Left renal cortex interstitium (tissue), 4 donors: Measurements from ENCODE around the gene PRICKLE1. TPM values are rescaled to one million over a fixed set of nuclear protein-coding genes. Genes with fewer than 3 reads are reported as not detected.

Experiments
- DNase-seq, 4 donors: peaks; one replicate each; pipeline ENCODE4 v3.0.0-alpha.2; 2013; ENCODE audit warnings: low read depth in 4 of 4, low spot score in 2 of 4, missing footprints in 1 of 4
- polyA plus RNA-seq, 4 donors: library from polyadenylated mRNA; unstranded; fragments of 120-200 nt; gene quantifications; one replicate each; pipeline ENCODE4 v1.2.1, GENCODE V29; 2013; ENCODE audit not compliant: insufficient read length in 4 of 4

The PRICKLE1 gene
- polyA plus RNA-seq, 4 donors, result 47.8 to 58.0 (median 52.4) TPM

DNA sequence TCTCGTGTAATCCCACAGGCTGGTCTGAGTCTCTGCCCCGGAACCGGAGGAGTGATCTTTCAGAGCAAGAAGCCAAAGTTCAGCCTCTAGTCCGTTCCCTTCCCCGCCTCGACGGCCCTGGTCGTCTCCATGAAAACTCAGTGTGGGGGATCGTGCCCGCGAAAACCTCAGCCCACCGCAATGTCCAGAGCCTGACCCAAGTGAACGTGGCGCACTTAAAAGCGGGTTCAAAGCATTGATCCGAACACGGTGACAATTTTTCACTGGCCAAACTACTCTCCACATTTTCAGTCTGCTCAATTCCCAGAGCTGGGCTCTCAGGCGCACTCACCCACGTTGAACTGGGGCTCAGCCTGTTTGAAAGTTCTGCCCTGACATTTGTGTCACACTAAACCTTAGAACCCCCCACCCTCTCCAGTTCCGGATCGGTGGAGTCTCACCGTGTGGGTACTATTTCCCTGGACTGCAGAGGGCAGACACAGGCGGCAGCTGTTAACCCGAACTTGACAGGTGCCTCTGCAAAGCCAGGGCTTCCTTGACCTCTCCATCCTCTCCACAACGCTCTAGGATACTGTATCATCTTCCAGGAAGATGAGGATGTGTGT is 886 bp upstream of the PRICKLE1 start:
- DNase-seq, result no peak

DNA sequence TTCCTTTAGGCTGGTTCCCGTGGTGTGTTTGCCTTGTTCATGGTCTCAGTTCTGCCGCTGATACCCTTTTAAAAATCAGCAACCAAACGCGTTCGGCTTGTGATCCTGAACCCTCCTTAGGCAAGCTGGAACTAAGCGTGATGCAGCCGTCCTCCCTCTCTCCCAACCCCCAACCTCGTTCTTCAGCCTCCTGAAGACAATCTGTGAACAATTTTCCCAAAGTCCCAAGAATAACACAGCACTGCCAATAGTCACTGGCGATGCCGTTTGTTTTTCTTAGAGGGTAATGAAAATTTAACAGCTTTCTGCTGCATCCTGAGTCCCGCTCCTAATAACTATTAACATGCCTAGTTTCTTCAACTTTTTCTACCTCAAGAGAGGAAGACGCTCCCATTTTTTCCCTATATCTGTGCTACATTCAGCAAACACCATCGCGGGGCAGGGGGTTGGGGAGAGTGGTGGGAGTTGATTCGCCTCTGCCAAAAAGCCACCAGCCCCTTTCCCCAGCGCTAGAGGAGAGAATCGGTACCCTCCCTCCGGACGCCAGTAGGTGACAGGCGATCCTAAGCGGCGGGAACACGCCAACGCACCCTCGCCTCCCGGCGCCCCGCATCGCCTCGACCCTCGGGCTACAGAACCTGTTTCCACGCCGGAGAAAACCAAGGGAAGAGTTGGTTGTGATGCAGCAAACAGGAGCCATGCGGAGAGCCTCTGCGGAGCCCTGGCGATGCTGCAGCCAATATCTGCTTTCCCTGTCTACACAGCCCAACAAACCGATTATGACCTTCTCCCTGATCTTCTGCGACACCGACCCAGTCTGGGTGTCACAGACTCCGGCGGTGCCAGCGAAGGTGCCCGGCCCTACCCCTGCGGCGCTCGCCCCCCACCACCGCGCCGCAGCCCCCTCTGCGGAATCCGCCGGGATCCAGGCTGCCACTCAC is 752 bp downstream of the PRICKLE1 start:
- DNase-seq, result no peak

DNA sequence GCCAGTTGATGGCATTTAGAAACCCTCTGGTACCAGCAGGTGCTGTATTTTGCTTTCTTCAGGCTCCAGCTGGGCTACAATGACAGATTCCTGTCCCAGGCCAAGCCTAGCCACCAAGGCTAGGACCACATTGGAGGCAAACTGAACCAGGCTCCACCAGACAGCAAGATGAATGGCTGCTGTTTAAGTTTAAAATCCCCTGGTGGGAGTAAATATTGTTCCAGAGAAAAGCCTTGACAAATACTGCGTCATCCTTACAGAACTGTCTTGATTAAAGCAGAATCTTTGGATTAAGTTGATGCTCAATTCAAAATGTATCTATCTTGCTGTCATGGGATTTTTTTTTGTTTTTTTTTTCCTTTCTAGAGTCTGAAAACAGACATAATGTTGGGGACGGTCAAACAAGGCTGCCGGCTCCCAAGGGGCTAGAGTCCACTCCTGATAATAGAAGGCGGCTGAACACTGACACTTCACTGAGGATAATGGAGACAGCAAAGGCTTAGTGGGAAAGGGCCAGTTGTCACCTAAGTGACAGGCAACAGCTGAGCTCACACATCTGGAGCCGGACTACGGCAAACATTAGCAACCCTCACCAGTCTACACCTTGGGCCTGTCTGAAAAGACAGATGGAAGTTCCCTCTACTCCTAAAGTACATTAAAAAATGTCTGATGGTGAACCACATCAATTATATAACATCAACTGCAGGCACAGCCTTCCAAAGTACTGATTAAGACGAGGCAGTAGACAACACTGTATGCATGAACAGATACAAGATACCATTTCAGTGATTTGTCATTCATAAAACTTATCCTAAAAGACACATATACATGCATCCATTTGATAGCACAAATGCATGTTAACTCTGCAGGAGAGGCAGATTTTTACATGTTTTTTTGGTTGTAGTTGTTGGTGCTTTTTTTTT is 1.7 kb downstream of the PRICKLE1 start:
- DNase-seq, result no peak

DNA sequence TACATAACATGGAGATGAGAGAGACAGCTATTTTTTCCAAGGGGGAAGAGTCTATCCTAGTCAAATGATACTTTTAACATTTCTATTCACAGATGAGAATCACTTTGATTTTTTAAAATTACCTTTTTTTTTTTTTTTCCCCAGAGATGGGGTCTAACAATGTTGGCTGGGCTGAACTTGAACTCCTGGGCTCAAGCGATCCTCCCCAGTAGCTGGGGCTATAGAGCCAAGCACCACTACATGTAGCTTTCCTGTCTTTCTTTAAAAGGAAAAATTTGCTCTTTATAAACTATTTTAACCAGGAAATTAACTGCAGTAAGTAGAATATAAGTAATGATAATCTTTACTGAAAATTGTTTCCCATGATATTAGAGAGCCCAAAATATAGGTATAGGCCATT is 3.3 kb downstream of the PRICKLE1 start:
- DNase-seq, result no peak

DNA sequence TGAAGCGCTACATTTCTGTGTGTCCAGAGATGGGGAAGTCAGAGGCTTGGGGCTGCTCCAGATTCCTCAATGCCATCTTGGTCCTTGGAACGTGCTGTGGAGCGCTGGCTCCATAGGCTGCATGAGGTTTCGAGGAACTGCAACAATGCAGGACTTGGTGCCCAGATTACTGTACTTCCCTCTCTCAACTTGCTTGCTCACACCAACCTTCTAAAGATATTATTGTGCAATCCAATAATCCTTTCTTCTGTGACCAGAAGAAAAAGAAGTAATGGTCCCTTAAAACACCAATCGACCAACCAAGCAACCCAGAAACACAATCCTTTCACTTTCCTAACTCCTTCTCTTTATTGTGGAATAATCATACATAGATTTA is 3.7 kb downstream of the PRICKLE1 start:
- no peak for DNase-seq

DNA sequence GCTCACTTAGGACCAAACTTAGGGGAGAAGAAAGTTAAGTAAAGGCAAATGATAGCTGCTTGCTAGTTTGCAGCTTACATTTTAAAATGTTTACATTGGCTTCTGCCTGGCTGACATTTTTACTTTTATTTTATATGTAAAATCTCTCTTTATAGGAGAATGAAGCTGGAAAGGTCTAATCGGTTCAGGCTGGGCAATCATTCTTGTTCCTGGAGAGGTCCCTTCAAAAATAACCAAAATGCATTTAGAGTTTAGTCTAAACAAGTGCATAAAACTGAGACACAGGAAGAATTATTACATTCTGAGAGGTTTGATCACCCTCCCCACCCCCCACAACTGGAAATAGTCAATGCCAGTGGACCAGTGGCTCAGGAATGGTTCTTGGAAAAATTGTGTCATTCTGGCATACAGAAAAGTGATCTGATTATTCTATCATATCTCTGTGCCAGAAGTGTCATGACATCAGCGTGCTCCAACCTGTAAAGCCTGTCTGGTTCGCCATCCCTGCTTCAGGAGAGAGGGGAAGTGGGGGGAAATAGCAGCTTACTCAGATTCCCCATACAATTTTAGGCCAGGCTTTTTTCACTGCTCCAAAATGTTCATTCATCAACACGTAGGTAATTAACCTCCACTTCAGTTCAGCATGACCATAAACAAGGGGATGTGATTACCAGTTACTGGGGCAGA is 4.2 kb downstream of the PRICKLE1 start:
- no peak for DNase-seq

DNA sequence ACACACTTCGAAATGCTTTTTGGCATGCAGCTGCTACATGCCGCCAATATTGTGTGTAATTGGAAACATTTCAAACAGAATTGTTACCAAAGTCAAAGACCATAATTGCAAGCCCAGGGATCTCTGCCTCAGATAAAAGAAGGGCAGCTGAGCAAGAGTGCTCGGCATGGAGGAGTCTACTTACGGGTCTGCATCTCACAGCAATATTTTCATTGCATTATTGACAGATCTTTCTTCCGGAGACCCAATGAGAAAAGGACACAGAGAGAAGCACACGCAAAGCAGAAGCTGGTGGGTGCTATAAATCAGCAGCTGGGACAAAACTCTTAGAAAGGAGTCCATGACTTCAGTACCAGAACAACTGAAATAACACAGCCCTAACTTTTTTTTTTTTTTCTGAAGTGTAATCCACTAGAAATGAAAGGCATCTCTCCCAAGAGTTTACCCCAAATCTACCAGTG is 4.9 kb downstream of the PRICKLE1 start:
- DNase-seq, result no peak

DNA sequence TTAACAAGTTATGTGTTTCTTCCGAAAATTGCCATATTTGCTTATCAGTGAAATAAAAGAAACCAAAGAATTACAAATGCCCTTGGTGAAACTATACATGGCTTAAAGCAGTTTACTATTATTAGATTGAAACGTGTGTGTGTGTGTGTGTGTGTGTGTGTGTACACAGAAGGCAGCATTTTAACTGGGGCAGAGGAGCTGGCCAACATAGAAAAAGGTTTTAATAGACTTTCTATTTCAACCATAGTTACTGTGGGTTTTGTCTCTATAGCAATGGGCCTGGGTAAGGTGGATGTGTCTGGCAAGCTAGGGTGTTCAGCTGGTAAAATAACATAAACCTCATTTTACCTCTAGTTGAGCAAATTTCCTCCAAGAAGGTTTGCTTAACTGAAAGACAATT is 6.5 kb downstream of the PRICKLE1 start:
- DNase-seq, result no peak

DNA sequence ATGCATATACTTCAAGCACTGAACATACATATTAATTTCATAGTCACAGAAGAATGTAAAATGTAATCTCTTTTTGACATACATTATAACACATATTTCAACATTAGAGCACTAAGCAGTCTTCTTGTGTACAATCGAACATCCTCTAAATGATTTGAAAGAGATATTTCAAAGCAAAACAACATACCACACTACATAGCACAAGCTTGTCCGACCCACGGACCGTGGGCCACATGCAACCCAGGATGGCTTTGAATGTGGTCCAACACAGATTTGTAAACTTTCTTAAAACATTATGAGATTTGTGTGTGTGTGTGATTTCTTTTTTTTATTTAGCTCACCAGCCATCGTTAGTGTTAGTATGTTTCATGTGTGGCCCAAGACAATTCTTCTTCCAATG is 7.0 kb downstream of the PRICKLE1 start:
- DNase-seq, result no peak

DNA sequence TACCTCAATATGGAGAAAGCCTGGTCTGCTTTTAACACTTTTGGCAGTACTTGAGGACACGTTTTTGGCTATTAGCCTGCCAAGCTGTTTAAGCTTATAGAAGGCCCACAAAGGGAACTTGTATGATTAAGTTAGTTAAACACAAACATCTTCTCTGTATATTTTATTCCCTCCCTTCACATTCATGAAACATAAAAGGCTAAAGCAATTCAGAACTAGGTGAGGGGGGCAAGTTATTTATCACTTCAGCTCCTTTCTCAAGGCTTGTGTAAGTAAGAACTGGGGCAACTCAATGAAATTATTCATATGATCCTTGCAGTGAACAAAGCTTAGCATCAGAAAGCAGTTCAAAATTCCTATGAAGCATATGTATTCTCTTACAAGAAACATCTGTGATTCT is 7.5 kb downstream of the PRICKLE1 start:
- no peak for DNase-seq

DNA sequence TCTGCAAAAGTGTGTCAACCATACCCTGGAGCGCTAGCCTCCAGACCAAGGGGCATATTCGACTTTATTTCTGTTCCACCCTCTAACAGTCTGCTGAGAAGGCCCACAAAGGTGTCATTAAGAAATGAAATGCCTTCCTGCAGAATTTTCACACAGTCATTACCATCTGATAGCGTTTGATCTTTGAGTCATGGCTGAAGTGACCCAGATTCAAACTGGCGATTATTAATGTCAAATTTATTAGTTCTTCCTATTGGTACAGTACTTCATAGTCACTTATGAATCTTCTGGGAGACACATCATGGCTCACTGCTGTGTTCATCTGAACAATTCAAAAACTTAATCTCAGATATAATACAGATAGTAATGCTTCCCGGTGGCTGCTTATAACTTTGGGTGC is 13.2 kb downstream of the PRICKLE1 start:
- no peak for DNase-seq

DNA sequence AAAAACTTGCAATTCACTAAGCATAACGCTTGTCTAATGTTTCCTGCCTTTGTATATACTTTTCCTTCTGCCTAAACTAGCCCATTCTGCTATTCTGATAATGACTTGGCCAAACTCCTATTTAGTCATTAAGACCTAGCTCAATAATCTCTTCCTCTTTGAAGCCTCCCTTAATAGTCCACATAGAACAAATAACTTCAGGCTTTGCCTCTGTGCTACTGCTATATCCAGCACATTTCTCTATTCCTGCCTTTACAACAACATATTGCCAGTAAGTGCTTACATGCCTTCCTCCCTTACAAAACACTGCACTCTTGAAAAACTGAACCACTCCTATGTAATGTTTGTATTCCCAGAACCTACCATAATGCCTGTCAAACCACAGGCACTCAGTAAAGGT is 13.8 kb downstream of the PRICKLE1 start:
- DNase-seq, result no peak

DNA sequence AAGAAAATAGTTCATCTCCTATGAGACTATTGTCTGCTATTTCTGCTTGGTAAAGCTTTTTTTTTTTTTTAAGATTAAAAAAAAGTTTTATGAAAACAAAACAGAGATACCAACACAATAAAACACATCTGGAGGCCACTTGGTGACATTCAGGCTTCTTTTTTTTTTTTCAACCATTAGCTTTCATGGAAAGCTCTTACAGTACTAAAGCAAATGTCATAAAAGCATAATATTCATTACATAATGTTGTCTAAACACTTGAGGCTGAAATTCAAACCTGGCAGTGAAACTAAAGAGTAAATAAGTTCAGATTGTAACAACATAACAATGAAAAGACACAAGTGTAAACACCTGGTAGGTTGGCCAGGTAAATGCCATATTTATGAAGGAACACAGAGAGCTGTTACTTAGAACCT is 14.7 kb downstream of the PRICKLE1 start:
- no peak for DNase-seq

DNA sequence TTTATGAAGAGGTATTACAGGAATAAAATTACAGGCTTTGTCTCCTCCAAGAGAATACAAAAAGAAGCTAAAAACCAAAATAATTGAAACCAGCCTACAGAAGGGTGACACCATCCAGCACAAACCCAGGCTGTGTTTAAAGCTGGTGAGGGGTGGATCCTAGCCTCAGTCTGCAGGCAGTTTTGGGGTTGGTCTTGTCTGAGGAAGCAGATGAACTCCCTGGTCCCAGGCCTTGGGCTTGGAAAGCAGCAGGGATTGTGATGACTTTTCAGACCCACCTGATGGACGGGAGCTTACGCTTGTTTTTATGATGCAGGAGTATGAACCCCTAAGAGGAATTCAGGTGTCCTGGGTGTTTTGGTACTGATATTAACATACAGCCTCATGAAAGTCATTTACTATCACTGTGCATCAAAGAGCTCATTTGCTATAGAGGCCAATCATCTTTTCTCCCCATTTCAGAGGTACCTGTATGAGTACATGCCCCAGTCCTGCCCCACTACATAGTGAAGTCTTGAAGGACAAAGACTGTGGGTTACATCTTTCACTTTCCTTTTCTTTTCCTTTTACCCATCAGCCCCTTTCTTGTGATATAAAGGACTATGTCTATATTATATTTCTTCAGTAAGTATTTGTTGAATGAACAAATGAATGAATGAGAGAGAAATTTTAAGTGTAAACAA is 18.1 kb downstream of the PRICKLE1 start:
- DNase-seq, result no peak

DNA sequence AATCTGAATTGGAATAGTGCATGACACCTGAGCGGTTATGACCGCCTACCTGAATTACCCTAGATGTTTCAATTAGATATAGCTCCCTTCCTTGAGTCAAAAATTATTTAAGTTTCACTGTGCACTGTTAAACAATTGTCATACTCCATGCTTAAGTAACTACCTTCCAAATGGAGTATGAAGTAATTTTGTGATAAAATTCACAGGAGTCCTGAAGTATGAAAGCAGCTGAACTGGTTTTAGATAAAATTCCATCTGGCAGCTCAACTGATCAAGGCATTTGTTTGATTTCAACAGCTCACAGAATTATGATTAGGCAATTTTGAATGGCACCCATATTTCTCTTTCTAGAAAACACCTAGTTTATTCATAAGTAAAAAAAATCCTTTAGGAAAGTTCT is 19.5 kb downstream of the PRICKLE1 start:
- DNase-seq, result no peak

DNA sequence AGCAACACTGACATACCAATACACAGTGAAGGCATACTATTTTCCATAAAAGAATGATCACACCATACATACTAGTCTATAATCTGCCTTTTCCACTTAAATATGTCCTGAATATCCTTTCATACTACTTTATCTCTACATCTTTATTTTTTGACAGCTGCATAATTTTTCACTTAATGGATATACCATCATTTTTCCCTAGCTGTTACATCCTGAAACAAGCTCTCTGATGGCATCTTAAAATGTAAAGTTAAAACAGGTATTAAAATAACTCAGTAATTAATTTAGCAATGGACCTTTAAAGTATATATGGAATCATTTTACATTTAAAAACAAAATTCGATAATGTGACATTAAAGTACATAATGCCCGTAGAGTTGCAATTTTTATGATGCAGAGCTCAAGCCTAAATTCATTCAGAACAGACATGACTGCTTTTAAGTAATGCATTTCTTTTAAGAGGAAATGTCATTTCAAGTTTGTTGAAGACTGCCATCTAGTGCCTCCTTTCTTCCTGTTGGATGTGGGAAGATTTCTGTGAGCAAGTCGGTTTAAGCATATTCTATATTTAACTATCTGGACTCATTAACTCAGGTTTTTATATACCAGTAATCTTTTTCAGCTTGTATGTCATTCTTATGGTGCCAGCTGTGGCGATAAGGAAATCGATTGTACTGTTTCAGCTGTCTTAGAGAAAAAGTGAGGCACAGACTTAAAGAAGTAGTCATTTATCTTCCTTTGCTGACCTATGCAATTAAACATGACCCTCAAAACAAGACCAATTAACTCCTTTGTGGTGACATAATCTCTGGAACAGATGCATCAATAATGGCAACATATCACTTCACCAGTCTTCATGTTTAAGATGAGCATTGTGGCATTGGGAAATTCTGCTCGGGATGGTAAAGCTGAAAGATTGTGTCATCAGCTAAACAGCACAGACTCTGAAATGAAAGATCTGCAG is 20.3 kb downstream of the PRICKLE1 start:
- DNase-seq, result no peak

DNA sequence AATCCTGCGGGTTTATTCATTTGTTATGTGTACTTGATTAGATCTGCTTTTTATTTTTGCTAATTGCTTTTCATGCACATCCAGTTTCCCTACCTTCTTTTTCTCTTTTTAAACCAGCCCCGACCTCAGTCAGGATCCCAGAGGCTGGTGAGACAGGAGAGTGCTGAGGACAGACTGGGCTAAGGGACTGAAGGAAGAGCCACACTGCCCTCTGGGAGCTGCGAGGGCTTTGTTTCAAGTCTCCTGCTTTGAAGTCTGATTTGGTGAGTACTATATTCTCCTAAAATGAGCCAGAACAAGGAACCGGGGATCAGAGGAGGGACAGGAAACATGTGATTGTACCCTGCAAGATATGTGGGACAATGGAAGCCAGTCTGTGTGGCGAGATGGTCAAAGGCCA is 23.9 kb downstream of the PRICKLE1 start:
- no peak for DNase-seq

DNA sequence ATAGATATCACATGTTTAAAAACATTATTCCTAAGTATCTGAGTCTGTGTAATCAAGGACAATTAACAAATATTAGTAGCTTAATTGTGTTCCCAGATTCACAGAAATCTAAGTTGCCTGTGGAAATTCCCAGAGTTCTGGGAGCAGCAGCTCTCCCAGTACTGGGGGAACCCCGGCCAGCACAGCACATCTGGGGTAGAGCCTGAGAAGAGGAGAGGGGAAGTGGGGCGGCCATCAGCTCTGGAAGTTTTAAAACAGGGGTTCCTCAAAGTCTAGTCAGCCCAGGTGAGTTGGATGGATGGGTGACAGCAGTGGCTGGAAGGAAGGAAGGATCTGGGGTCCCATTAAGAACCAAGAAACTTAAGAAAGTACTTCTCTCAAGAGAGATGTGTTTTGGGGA is 24.6 kb downstream of the PRICKLE1 start:
- DNase-seq, result no peak

DNA sequence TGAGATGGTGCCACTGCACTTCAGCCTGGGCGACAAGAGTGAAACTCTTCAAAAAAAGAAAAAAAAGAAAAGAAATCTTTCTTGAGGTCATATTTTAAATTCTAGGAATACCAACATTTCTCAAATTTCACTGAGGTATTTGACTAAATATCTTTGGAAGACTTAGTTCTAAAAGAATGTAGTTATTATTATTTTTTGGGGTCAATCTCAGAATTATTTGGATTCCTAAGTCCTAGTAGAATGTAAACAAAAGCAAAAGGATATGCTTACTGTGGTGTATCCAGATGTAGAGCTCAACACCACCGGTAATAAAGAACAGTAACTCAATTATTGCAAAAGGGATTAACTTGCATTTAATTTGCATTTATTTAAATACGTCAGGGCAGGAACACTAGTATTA is 25.0 kb downstream of the PRICKLE1 start:
- DNase-seq, result no peak
